GM10266 (cell line): ENCODE measurements around the gene ME3.

Source experiments
- DNase-seq: peaks from one replicate; pipeline ENCODE4 v3.0.0; 2012; ENCODE audit errors: extremely low spot score
- CTCF ChIP-seq: IDR thresholded peaks from 2 replicates; pipeline ENCODE4 v1.5.1; 2012; ENCODE audit warnings: mild to moderate bottlenecking, low read depth; ENCODE audit not compliant: control insufficient read depth, insufficient read depth; ENCODE audit errors: missing control alignments

Gene ME3

GRCh38 chr11:86589204-86589603 lies 83.2 kb downstream of the ME3 start:
- TF ChIP-seq CTCF = no peak
- DNase-seq = no peak

GRCh38 chr11:86588566-86589090 lies 83.8 kb downstream of the ME3 start:
- no peak for TF ChIP-seq CTCF
- DNase-seq = no peak

DNA sequence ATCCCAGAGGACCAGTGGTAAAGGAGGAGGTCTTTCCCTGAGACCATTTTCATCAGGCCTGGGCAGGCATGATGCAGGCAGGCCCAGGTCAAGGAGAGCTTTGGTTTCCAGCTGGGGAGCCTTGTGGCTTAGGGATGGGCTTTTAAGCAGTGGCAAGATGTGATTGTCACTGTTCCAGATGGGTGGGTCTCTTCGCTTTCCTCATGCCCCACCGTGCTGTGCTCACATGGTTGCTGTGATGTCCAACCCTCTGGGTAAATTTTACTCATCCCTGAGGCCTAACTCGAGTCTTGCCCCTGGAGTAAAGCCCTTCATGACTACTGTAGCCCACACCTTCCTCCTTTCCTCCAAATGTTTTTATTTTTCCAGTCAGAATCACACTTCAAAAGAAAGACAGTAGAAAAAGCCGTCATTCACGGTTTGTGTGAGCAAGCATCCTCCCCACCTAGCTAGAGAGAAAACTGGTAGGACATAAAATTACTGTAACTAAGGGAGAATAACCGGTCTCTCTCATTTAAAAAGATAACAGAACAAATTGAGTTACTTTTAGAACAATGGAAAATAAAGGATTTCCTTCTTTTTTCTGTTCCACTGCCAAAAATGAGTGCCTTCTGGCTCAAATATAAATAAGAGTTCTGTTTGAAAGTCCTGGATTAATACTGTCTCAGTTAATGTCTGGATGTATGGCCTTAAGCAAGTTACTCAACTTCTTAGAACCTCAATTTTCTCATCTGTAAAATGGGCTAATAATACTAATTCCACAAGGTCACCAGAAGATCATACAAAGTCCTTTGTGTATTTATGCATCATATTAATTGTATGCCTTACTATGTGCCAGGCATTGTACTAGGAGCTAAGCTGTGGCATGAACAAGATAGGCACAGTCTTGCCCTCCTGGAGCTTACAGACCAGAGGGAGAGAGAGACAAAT lies 84.9 kb downstream of the ME3 start:
- no peak for DNase-seq
- no peak for TF ChIP-seq CTCF

- TF ChIP-seq CTCF = no peak
- DNase-seq = no peak
These were observed 86.1 kb downstream of the ME3 start for GRCh38 chr11:86586307-86586706.

DNA sequence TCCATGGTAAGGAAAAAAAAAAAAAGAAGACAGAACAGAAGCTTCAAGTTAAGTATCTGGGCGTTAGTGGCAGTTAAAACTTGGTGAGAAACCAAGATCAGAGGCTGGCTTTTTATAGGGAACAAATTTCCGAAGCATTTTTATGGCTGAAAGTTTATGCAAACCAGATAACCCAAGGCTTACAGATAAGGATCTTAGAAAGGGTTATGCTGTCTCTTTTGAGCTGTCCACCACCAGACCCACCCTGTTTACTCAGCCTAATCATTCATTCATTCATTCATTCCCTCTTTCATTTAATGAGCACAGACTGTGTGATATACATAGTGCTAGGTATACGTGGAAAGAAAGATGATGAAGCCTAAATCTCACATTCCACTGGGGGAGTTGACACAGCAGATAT lies 89.5 kb downstream of the ME3 start:
- no peak for DNase-seq
- no peak for TF ChIP-seq CTCF

GRCh38 chr11:86580535-86580934 lies 91.9 kb downstream of the ME3 start:
- no peak for DNase-seq
- TF ChIP-seq CTCF = no peak

DNA sequence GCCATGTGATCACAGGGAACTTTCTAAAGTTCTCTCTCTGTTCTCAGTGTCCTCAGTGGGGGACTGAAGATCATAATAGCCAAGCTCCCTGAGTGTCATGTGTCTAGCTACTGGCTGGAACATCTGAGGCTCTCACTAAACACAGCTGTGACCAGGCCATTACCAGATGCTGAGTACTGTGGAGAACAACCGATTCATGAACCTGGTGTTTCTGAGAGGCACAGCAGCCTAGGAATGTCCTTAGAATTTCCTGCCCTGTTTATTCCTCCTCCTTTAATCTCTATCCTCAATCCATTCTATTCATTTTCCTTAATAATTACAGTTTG lies 93.0 kb downstream of the ME3 start:
- TF ChIP-seq CTCF = no peak

More for the DNA sequence above, 93.0 kb downstream of the ME3 start:
- DNase-seq = no peak
